ENCODE measurements around the gene TSSK2.

DNA sequence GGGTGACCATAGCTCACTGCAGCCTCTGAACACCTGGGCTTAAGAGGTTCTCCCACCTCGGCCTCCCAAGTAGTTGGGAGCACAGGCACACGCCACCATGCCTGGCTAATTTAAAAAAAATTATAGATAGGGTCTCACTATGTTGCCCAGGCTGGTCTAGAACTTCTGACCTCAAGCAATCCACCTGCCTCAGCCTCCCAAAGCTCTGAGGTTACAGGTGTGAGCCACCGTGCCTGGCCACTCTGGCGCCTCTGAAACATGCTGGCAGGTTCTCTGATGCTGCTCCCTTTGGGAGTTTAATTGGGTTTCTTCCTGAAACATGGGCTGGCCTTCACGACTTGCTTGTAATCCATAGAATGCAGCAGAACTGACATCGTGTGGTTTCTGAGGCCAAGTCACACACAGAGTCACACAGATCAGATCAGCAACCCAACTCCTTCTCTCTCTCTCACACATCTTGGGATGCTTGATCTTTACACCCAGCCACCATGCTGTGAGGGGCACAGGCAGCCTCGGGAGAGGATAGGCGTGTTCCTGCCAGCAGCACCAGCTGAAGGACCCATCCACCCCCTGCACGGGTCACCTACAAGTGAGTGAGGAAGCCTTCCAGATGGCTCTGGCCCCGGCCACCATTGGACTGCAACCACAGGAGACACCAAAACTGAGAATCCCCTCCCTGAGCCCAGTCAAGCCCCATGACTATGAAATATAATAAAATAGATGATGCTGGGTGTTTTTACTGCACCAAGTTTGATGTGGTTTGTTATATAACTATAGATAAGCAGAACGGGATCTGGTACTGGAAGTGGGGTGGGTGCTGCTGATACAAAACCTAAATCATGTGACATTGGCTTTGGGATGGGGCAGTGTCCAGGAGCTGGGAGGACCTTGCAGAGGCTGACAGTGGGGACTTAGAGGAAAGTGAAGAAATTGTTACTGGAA is 22.1 kb downstream of the TSSK2 start:
- TF ChIP-seq POLR2AphosphoS5 (IDR thresholded peaks at IDR 0.05) (no peak), EZH2 (IDR thresholded peaks at IDR 0.05; ENCODE audit: borderline replicate concordance, insufficient read depth, low read length, poor library complexity, severe bottlenecking) (no peak), MXI1 (conservative IDR thresholded peaks at IDR 0.05; ENCODE audit: poor library complexity, severe bottlenecking) (no peak)
- TF ChIP-seq, protein P1, sequence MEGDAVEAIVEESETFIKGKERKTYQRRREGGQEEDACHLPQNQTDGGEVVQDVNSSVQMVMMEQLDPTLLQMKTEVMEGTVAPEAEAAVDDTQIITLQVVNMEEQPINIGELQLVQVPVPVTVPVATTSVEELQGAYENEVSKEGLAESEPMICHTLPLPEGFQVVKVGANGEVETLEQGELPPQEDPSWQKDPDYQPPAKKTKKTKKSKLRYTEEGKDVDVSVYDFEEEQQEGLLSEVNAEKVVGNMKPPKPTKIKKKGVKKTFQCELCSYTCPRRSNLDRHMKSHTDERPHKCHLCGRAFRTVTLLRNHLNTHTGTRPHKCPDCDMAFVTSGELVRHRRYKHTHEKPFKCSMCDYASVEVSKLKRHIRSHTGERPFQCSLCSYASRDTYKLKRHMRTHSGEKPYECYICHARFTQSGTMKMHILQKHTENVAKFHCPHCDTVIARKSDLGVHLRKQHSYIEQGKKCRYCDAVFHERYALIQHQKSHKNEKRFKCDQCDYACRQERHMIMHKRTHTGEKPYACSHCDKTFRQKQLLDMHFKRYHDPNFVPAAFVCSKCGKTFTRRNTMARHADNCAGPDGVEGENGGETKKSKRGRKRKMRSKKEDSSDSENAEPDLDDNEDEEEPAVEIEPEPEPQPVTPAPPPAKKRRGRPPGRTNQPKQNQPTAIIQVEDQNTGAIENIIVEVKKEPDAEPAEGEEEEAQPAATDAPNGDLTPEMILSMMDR (IDR thresholded peaks at IDR 0.05; ENCODE audit: poor library complexity, severe bottlenecking), result no peak
- TF ChIP-seq, protein P2, sequence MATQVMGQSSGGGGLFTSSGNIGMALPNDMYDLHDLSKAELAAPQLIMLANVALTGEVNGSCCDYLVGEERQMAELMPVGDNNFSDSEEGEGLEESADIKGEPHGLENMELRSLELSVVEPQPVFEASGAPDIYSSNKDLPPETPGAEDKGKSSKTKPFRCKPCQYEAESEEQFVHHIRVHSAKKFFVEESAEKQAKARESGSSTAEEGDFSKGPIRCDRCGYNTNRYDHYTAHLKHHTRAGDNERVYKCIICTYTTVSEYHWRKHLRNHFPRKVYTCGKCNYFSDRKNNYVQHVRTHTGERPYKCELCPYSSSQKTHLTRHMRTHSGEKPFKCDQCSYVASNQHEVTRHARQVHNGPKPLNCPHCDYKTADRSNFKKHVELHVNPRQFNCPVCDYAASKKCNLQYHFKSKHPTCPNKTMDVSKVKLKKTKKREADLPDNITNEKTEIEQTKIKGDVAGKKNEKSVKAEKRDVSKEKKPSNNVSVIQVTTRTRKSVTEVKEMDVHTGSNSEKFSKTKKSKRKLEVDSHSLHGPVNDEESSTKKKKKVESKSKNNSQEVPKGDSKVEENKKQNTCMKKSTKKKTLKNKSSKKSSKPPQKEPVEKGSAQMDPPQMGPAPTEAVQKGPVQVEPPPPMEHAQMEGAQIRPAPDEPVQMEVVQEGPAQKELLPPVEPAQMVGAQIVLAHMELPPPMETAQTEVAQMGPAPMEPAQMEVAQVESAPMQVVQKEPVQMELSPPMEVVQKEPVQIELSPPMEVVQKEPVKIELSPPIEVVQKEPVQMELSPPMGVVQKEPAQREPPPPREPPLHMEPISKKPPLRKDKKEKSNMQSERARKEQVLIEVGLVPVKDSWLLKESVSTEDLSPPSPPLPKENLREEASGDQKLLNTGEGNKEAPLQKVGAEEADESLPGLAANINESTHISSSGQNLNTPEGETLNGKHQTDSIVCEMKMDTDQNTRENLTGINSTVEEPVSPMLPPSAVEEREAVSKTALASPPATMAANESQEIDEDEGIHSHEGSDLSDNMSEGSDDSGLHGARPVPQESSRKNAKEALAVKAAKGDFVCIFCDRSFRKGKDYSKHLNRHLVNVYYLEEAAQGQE (IDR thresholded peaks at IDR 0.05; ENCODE audit: borderline replicate concordance), result no peak

Data from neural cell (in vitro differentiated cells).